Breast epithelium (tissue), 3 donors: ENCODE data around the gene MALRD1.

Experiments used
- CTCF ChIP-seq, 3 donors: fragments of 450-650 bp; IDR thresholded peaks; one replicate each; pipeline ENCODE4 v1.5.1; 2016 to 2017; ENCODE audit warnings: antibody characterized with exemption in 3 of 3, mild to moderate bottlenecking in 3 of 3, moderate library complexity in 3 of 3
- POLR2A ChIP-seq: fragments of 450-650 bp; IDR thresholded peaks from one replicate; pipeline ENCODE4 v1.6.1; 2016; ENCODE audit warnings: antibody characterized with exemption, mild to moderate bottlenecking, moderate library complexity
- POLR2AphosphoS5 ChIP-seq, 3 donors: sonication (generic); formaldehyde crosslinking; IDR thresholded peaks; one replicate each; pipeline ENCODE4 v1.6.1; 2017; ENCODE audit warnings: antibody characterized with exemption in 3 of 3

- TF ChIP-seq POLR2A, result no peak
- no peak for TF ChIP-seq CTCF (IDR thresholded peaks at IDR 0.05)
- no peak for TF ChIP-seq POLR2AphosphoS5 (IDR thresholded peaks at IDR 0.05)
These were observed 619.5 kb downstream of the MALRD1 start for GRCh38 chr10:19668116-19668515.
